HUES64 (cell line): ENCODE results near the gene IGFBP2.

Source experiments
- H3K27ac ChIP-seq: 2 replicates; pipeline ENCODE4 v1.7.0; 2013; ENCODE audit warnings: low read depth, low read length, inconsistent platforms
- H3K27me3 ChIP-seq: 2 replicates; pipeline ENCODE4 v1.6.1; 2013; ENCODE audit warnings: mild to moderate bottlenecking, low read length; ENCODE audit not compliant: insufficient read depth
- H3K36me3 ChIP-seq: 2 replicates; pipeline ENCODE4 v1.6.1; 2013; ENCODE audit warnings: mild to moderate bottlenecking, low read length; ENCODE audit not compliant: insufficient read depth
- H3K4me1 ChIP-seq: 2 replicates; pipeline ENCODE4 v1.6.1; 2013; ENCODE audit warnings: mild to moderate bottlenecking, low read length, moderate library complexity; ENCODE audit not compliant: insufficient read depth
- H3K4me3 ChIP-seq: 2 replicates; pipeline ENCODE4 v1.5.1; 2013; ENCODE audit warnings: mild to moderate bottlenecking, low read length, moderate library complexity
- H3K9ac ChIP-seq: 2 replicates; pipeline ENCODE4 v1.6.1; 2013; ENCODE audit warnings: mild to moderate bottlenecking, low read depth, low read length
- H3K9me3 ChIP-seq: 2 replicates; pipeline ENCODE4 v1.6.1; 2013; ENCODE audit warnings: low read depth, low read length; ENCODE audit not compliant: insufficient read depth
- WGBS: fragments of 150-250, 120-280 bp; methylation state at CpG from one replicate; pipeline ENCODE4 v1.1.7; 2013; ENCODE audit warnings: missing lambda C conversion rate; 5-methylcytosine and 5-hydroxymethylcytosine counted together

IGFBP2 gene

GRCh38 chr2:216696751-216697560 is 63.7 kb downstream of the IGFBP2 start:
- Histone ChIP-seq H3K36me3 (no peaks in the 10 kb centered on the region), H3K27ac (no peak overlapping the region), H3K9me3 (no peaks in the 10 kb centered on the region), H3K4me3 (no peak overlapping the region), H3K4me1 (peaks cover 10% of the 10 kb centered on the region; the same call in 1 of the 2 replicates), H3K9ac (no peak overlapping the region), H3K27me3 (peaks cover 18% of the 10 kb centered on the region)
- 66% methylated on average over 7 of the region's 7 CpGs for WGBS

- peaks cover 10% of the 10 kb centered on the region; the same call in 1 of the 2 replicates for H3K4me1 ChIP-seq
- no peaks in the 10 kb centered on the region for H3K36me3 ChIP-seq
- 89% methylated on average over 6 of the region's 6 CpGs for WGBS
- H3K4me3 ChIP-seq = no peak overlapping the region
- no peak overlapping the region for H3K27ac ChIP-seq
- no peaks in the 10 kb centered on the region for H3K9me3 ChIP-seq
- peaks cover 18% of the 10 kb centered on the region for H3K27me3 ChIP-seq
- no peak overlapping the region for H3K9ac ChIP-seq
Observed at GRCh38 chr2:216698293-216698692, 65.1 kb downstream of the IGFBP2 start.

GRCh38 chr2:216698895-216699294 is 65.7 kb downstream of the IGFBP2 start:
- 38% methylated on average over 5 of the region's 5 CpGs for WGBS
- Histone ChIP-seq H3K27me3 (peaks cover 15% of the 10 kb centered on the region), H3K9me3 (no peaks in the 10 kb centered on the region), H3K36me3 (no peaks in the 10 kb centered on the region), H3K27ac (no peak overlapping the region), H3K4me3 (no peak overlapping the region), H3K4me1 (peaks cover 10% of the 10 kb centered on the region; the same call in 1 of the 2 replicates), H3K9ac (no peak overlapping the region)

GRCh38 chr2:216700088-216700567 is 66.9 kb downstream of the IGFBP2 start:
- H3K27me3 ChIP-seq = peaks cover 3% of the 10 kb centered on the region; the same call in 1 of the 2 replicates
- H3K4me1 ChIP-seq = peaks cover 10% of the 10 kb centered on the region; the same call in 1 of the 2 replicates
- no peak overlapping the region for H3K4me3 ChIP-seq
- no peaks in the 10 kb centered on the region for H3K36me3 ChIP-seq
- 93% methylated on average over 7 of the region's 7 CpGs for WGBS
- H3K27ac ChIP-seq = no peak overlapping the region
- no peaks in the 10 kb centered on the region for H3K9me3 ChIP-seq
- no peak overlapping the region for H3K9ac ChIP-seq

GRCh38 chr2:216700781-216701180 is 67.6 kb downstream of the IGFBP2 start:
- Histone ChIP-seq H3K36me3 (no peaks in the 10 kb centered on the region), H3K9me3 (no peaks in the 10 kb centered on the region), H3K4me1 (peaks cover 9% of the 10 kb centered on the region; the same call in 1 of the 2 replicates), H3K4me3 (no peak overlapping the region), H3K27ac (no peak overlapping the region), H3K27me3 (no peaks in the 10 kb centered on the region), H3K9ac (no peak overlapping the region)
- WGBS = 81% methylated on average over 5 of the region's 5 CpGs

- Histone ChIP-seq H3K9me3 (no peaks in the 10 kb centered on the region), H3K4me3 (no peak overlapping the region), H3K27ac (no peak overlapping the region), H3K36me3 (no peaks in the 10 kb centered on the region), H3K4me1 (peaks cover 1% of the 10 kb centered on the region; the same call in 1 of the 2 replicates), H3K9ac (no peak overlapping the region), H3K27me3 (no peaks in the 10 kb centered on the region)
- 92% methylated on average over 4 of the region's 7 CpGs for WGBS
Observed at GRCh38 chr2:216701544-216701943, 68.3 kb downstream of the IGFBP2 start.

GRCh38 chr2:216702756-216703155 is 69.5 kb downstream of the IGFBP2 start:
- no peaks in the 10 kb centered on the region for H3K36me3 ChIP-seq
- WGBS = 92% methylated on average over 1 of the region's 1 CpG
- no peak overlapping the region for H3K4me3 ChIP-seq
- no peaks in the 10 kb centered on the region for H3K4me1 ChIP-seq
- H3K9ac ChIP-seq = no peak overlapping the region
- no peaks in the 10 kb centered on the region for H3K9me3 ChIP-seq
- no peak overlapping the region for H3K27ac ChIP-seq
- H3K27me3 ChIP-seq = no peaks in the 10 kb centered on the region

GRCh38 chr2:216710551-216711301 is 77.5 kb downstream of the IGFBP2 start:
- Histone ChIP-seq H3K4me3 (no peak overlapping the region), H3K36me3 (no peaks in the 10 kb centered on the region), H3K27ac (no peak overlapping the region), H3K9me3 (0 out of 2 replicates have a peak, but pooled peaks cover 8% of the 10 kb centered on the region), H3K9ac (no peak overlapping the region), H3K27me3 (no peaks in the 10 kb centered on the region), H3K4me1 (no peaks in the 10 kb centered on the region)
- WGBS = 92% methylated on average over 9 of the region's 11 CpGs

GRCh38 chr2:216711348-216711747 is 78.1 kb downstream of the IGFBP2 start:
- H3K9me3 ChIP-seq = 0 out of 2 replicates have a peak, but pooled peaks cover 8% of the 10 kb centered on the region
- no peak overlapping the region for H3K4me3 ChIP-seq
- no peaks in the 10 kb centered on the region for H3K4me1 ChIP-seq
- H3K36me3 ChIP-seq = no peaks in the 10 kb centered on the region
- no peak overlapping the region for H3K9ac ChIP-seq
- no peaks in the 10 kb centered on the region for H3K27me3 ChIP-seq
- no peak overlapping the region for H3K27ac ChIP-seq
- 96% methylated on average over 8 of the region's 8 CpGs for WGBS

- Histone ChIP-seq H3K4me3 (no peak overlapping the region), H3K27ac (no peak overlapping the region), H3K36me3 (no peaks in the 10 kb centered on the region), H3K4me1 (peaks cover 6% of the 10 kb centered on the region; the same call in 1 of the 2 replicates), H3K9me3 (0 out of 2 replicates have a peak, but pooled peaks cover 8% of the 10 kb centered on the region), H3K9ac (no peak overlapping the region), H3K27me3 (no peaks in the 10 kb centered on the region)
- 91% methylated on average over 8 of the region's 8 CpGs for WGBS
Observed at GRCh38 chr2:216713691-216714336, 80.6 kb downstream of the IGFBP2 start.
